Measurements from ENCODE around the gene DLX3. TPM values are rescaled to one million over a fixed set of nuclear protein-coding genes. Genes with fewer than 3 reads are reported as not detected.

DLX3 gene
- total RNA-seq, 1 donor from 2014 or later: not detected

DNA sequence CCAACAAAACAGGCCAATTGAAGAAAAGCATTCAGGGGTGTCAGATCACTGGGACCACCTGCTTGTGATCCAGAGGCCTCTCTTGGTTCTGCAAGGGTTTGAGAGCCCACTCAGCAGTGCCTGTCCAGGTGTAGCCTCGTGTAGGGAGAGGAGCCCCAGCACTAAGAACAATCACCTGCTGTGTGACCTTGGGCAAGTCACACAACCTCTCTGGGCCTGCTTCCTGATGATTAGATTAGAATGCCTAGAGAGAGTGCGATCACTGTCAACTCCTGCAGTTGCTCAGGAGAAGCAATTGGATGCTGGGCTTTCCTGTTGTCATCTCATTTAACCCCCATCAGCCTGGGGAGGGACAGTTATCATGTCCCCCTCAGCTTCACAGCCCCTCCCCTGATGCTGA, 10.2 kb downstream of the DLX3 start:
- Histone ChIP-seq H3K4me1 (no peaks in the 10 kb centered on the region), H3K27ac (replicated peaks) (no peak overlapping the region), H3K36me3 (no peaks in the 10 kb centered on the region), H3K27me3 (ENCODE audit: low read depth) (peaks cover 97% of the 10 kb centered on the region), H3K4me3 (no peak overlapping the region), H3K9me3 (replicated peaks) (no peaks in the 10 kb centered on the region)
- intact Hi-C loops (cut with micrococcal nuclease): no loop called here
- DNase-seq: no peak
- TF ChIP-seq, protein P1, sequence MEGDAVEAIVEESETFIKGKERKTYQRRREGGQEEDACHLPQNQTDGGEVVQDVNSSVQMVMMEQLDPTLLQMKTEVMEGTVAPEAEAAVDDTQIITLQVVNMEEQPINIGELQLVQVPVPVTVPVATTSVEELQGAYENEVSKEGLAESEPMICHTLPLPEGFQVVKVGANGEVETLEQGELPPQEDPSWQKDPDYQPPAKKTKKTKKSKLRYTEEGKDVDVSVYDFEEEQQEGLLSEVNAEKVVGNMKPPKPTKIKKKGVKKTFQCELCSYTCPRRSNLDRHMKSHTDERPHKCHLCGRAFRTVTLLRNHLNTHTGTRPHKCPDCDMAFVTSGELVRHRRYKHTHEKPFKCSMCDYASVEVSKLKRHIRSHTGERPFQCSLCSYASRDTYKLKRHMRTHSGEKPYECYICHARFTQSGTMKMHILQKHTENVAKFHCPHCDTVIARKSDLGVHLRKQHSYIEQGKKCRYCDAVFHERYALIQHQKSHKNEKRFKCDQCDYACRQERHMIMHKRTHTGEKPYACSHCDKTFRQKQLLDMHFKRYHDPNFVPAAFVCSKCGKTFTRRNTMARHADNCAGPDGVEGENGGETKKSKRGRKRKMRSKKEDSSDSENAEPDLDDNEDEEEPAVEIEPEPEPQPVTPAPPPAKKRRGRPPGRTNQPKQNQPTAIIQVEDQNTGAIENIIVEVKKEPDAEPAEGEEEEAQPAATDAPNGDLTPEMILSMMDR (IDR thresholded peaks at IDR 0.05; ENCODE audit: borderline replicate concordance): no peak

DNA sequence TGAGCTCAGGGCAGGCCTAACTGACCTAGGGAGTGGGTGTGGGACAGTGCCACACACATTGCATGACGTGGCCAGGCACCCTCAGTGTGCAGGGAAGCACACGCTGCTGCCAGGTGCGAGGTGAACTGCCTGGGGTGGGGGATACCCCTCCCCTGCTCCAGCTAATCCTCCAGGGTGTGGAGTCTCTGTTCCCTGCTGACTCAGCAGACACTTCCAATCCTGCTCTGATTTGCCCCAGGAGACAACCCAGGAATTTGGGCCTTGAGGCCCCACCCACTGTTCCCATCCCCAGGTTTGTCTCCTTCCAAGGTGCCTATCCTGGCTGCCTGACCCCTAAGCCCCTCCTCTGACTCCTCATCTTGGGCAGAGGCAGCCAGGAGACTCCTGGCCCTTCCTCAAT, 10.7 kb downstream of the DLX3 start:
- no peaks in the 10 kb centered on the region for H3K36me3 ChIP-seq
- intact Hi-C loops (cut with micrococcal nuclease): no loop called here
- no peaks in the 10 kb centered on the region for H3K4me1 ChIP-seq
- peaks cover 97% of the 10 kb centered on the region for H3K27me3 ChIP-seq (ENCODE audit: low read depth)
- H3K4me3 ChIP-seq: no peak overlapping the region
- no peak for DNase-seq
- no peaks in the 10 kb centered on the region for H3K9me3 ChIP-seq (replicated peaks)
- no peak overlapping the region for H3K27ac ChIP-seq (replicated peaks)
- TF ChIP-seq, protein P1 (IDR thresholded peaks at IDR 0.05; ENCODE audit: borderline replicate concordance): no peak

DNA sequence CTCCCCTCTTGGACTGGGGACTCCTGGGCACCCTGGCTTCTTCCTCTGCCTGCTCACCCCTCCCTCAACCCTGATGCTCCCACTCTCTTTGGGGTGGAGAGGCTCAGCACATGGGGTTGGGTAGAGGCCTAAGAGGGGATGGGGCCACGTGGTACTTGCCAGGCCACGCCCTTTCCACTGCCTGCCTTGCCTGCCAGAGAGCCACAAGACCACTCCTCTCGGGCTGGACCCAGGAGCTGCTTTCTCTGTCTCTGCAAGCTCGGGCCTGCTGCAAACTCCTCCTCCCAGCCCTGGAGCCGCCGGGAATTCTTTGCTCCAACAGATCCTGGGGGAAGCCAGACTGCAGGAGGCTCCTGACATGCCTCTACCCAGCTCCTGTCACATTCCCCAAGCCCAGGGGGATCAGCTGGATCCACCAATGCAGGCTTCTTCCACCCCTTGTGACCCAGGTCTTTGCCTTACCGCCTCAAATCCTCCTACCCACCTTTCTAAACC, 14.3 kb downstream of the DLX3 start:
- Histone ChIP-seq H3K4me3 (no peak overlapping the region), H3K27ac (replicated peaks) (no peak overlapping the region), H3K36me3 (no peaks in the 10 kb centered on the region), H3K9me3 (replicated peaks) (no peaks in the 10 kb centered on the region), H3K4me1 (no peaks in the 10 kb centered on the region), H3K27me3 (ENCODE audit: low read depth) (peaks cover 99% of the 10 kb centered on the region)
- intact Hi-C loops (cut with micrococcal nuclease): no loop called here
- TF ChIP-seq, protein P1 (IDR thresholded peaks at IDR 0.05; ENCODE audit: borderline replicate concordance): no peak
- no peak for DNase-seq

DNA sequence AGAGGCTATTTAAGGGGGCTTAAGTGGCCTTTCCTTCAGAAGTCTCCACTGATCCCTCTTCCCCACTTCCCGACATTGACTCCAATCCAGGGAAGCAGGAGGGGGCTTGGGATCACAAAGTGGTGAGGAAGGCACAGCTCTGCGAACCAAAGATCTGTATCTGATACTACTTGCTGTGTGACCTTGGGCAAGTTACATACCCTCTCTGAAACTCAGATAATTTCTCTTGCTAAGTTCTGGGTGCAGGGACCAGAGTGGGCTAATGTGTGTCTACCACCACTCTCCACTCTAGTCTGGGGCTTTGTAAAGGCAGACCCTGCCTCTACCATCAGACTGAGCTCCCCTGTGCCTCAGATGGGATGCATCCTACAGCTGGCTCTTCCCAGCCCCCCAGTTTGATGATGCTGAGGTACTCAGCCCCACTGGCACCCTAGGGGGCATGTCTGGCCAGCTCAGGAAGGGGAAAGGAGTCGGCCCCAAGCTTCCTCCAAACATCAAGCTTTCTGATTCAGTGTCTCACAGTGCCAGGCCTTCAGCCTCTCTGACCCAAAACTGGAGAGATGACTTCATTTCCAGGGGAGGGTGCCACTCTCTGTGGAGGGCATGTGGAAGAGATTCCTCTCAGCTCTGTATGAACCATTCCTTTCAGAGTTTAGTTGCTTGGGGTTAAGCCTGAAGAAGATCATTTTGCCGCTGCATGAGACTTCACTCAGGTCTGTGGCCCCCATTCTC, 15.1 kb downstream of the DLX3 start:
- no peaks in the 10 kb centered on the region for H3K36me3 ChIP-seq
- no peak for DNase-seq
- no peaks in the 10 kb centered on the region for H3K9me3 ChIP-seq (replicated peaks)
- intact Hi-C loops (cut with micrococcal nuclease): no loop called here
- H3K27me3 ChIP-seq (ENCODE audit: low read depth): peaks cover 99% of the 10 kb centered on the region
- no peaks in the 10 kb centered on the region for H3K4me1 ChIP-seq
- TF ChIP-seq, protein P1 (IDR thresholded peaks at IDR 0.05; ENCODE audit: borderline replicate concordance): no peak
- H3K4me3 ChIP-seq: no peak overlapping the region
- H3K27ac ChIP-seq (replicated peaks): no peak overlapping the region

DNA sequence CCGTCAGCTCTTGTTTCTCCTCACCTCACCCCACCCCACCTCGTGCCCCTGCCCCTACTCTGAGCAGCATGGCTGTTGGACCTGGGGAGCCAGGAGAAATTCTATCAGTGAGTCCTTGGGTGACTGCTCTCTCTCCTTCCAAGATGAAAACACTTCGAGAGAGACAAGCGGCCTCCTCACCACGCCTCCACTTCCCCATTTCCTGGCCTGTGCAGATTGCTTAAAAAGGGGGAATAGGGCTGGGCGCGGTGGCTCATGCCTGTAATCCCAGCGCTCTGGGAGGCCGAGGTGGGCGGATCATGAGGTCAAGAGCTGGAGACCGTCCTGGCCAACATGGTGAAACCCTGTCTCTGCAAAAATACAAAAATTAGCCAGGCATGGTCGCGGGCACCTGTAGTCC, 16.5 kb downstream of the DLX3 start:
- Histone ChIP-seq H3K36me3 (no peaks in the 10 kb centered on the region), H3K27ac (replicated peaks) (no peak overlapping the region), H3K4me3 (no peak overlapping the region), H3K27me3 (ENCODE audit: low read depth) (peaks cover 99% of the 10 kb centered on the region), H3K4me1 (no peaks in the 10 kb centered on the region), H3K9me3 (replicated peaks) (no peaks in the 10 kb centered on the region)
- TF ChIP-seq, protein P1 (IDR thresholded peaks at IDR 0.05; ENCODE audit: borderline replicate concordance): no peak
- intact Hi-C loops (cut with micrococcal nuclease): no loop called here
- DNase-seq: no peak
